Globus pallidus (tissue), 1 donor: ENCODE data around the gene FOXA1.

Experiments used
- DNase-seq: peaks from one replicate; pipeline ENCODE4 v3.0.0-alpha.2; 2015; ENCODE audit warnings: low spot score

The FOXA1 gene

GRCh38 chr14:37589715-37590427 is 5.2 kb downstream of the FOXA1 start:
- no peak for DNase-seq

GRCh38 chr14:37588956-37589714 is 5.9 kb downstream of the FOXA1 start:
- no peak for DNase-seq

- no peak for DNase-seq
These were observed 6.4 kb downstream of the FOXA1 start for GRCh38 chr14:37588667-37588955.

- no peak for DNase-seq
These were observed 7.0 kb downstream of the FOXA1 start for GRCh38 chr14:37587881-37588666.

- no peak for DNase-seq
These were observed 7.8 kb downstream of the FOXA1 start for GRCh38 chr14:37587131-37587803.

GRCh38 chr14:37586797-37587130 is 8.3 kb downstream of the FOXA1 start:
- no peak for DNase-seq

GRCh38 chr14:37585971-37586796 is 8.9 kb downstream of the FOXA1 start:
- DNase-seq, result no peak

- DNase-seq, result no peak
These were observed 9.9 kb downstream of the FOXA1 start for GRCh38 chr14:37585101-37585511.

GRCh38 chr14:37584211-37585100 is 10.6 kb downstream of the FOXA1 start:
- no peak for DNase-seq

- no peak for DNase-seq
These were observed 11.5 kb downstream of the FOXA1 start for GRCh38 chr14:37583358-37584210.

GRCh38 chr14:37580146-37580545 is 14.9 kb downstream of the FOXA1 start:
- no peak for DNase-seq

- no peak for DNase-seq
These were observed 15.8 kb downstream of the FOXA1 start for GRCh38 chr14:37579274-37579673.

GRCh38 chr14:37573356-37573755 is 21.7 kb downstream of the FOXA1 start:
- DNase-seq, result no peak

- no peak for DNase-seq
These were observed 23.7 kb downstream of the FOXA1 start for GRCh38 chr14:37571391-37571790.

- no peak for DNase-seq
These were observed 25.3 kb downstream of the FOXA1 start for GRCh38 chr14:37569729-37570128.

GRCh38 chr14:37566811-37567371 is 28.2 kb downstream of the FOXA1 start:
- no peak for DNase-seq

- DNase-seq, result no peak
These were observed 29.5 kb downstream of the FOXA1 start for GRCh38 chr14:37565550-37565949.

GRCh38 chr14:37563189-37563588 is 31.9 kb downstream of the FOXA1 start:
- no peak for DNase-seq

- no peak for DNase-seq
These were observed 35.7 kb downstream of the FOXA1 start for GRCh38 chr14:37559386-37559785.
